Endothelial cell of umbilical vein (primary cell): ENCODE results near the gene FANCC. TPM values are rescaled to one million over a fixed set of nuclear protein-coding genes. Genes with fewer than 3 reads are reported as not detected.

Experiments used
- BruUV-seq: library from RNA; stranded (reverse); fragments of 400-500 nt; replicated peaks from 2 replicates; lab custom pipeline; 2021; lab: Mats Ljungman, UMichigan
- CTCF ChIA-PET: fragments of 300-600, 350-600 bp; sonication (Branson Sonifier 250); formaldehyde crosslinking; loops from one replicate; lab custom pipeline; 2021; ENCODE audit warnings: antibody characterized with exemption, inconsistent platforms; lab: Charles Lee
- POLR2A ChIA-PET: fragments of 300-600, 350-600 bp; sonication (Branson Sonifier 250); formaldehyde crosslinking; loops from one replicate; lab custom pipeline; 2021; ENCODE audit warnings: antibody characterized with exemption, inconsistent platforms; lab: Charles Lee
- DNase-seq: peaks from one replicate; pipeline ENCODE4 v3.0.0-alpha.2; 2011; ENCODE audit warnings: low read depth, low spot score
- FAIRE-seq: peaks from 2 replicates; lab custom pipeline; 2011; peaks lifted over from hg19 to GRCh38; lab: Jason Lieb, UNC
- H2AFZ ChIP-seq: 2 replicates; pipeline ENCODE4 v1.6.0; 2012; ENCODE audit warnings: low read depth, low read length, control low read depth, inconsistent platforms
- H3K27ac ChIP-seq: 2 replicates; pipeline ENCODE4 v1.5.1; 2011; ENCODE audit warnings: low read depth, mild to moderate bottlenecking, control low read depth, low read length, moderate library complexity; ENCODE audit not compliant: insufficient read depth
- H3K27me3 ChIP-seq, 2 experiments: 2 replicates each; pipeline versions ENCODE4 v1.6.0 to v1.6.1; 2011; ENCODE audit warnings: low read length in 2 of 2, mixed read lengths in 1 of 2; ENCODE audit not compliant: control insufficient read depth in 2 of 2, insufficient read depth in 2 of 2
- H3K36me3 ChIP-seq, 2 experiments: 2 replicates in 1 of 2; 3 replicates in 1 of 2; pipeline ENCODE4 v1.5.1; 2011; ENCODE audit warnings: low read length in 2 of 2, mild to moderate bottlenecking in 1 of 2, moderate library complexity in 1 of 2; ENCODE audit not compliant: control insufficient read depth in 2 of 2, insufficient read depth in 2 of 2; ENCODE audit errors: extremely low read depth in 1 of 2
- H3K4me1 ChIP-seq: 3 replicates; pipeline ENCODE4 v1.5.1; 2011; ENCODE audit warnings: mild to moderate bottlenecking, low read length; ENCODE audit not compliant: control insufficient read depth, insufficient read depth; ENCODE audit errors: extremely low read depth
- H3K4me2 ChIP-seq: 2 replicates; pipeline ENCODE4 v1.6.1; 2011; ENCODE audit warnings: low read length, control low read depth, mixed read lengths; ENCODE audit not compliant: insufficient read depth
- H3K4me3 ChIP-seq, 3 experiments: fragments of 200-600 bp in 1 of 3; sonication (generic), shearing (Covaris generic) in 1 of 3; replicated peaks in 1 of 3; 2 replicates each; pipeline ENCODE4 v1.5.1; 2011 to 2016; ENCODE audit warnings: control low read depth in 3 of 3, low read length in 3 of 3, mild to moderate bottlenecking in 2 of 3, inconsistent platforms in 1 of 3, low read depth in 1 of 3, moderate library complexity in 1 of 3; ENCODE audit not compliant: insufficient read depth in 1 of 3
- H3K79me2 ChIP-seq: 2 replicates; pipeline ENCODE4 v1.6.0; 2012; ENCODE audit warnings: low read length, inconsistent platforms; ENCODE audit not compliant: control insufficient read depth, insufficient read depth
- H3K9ac ChIP-seq: replicated peaks from 2 replicates; pipeline ENCODE3; 2011; ENCODE audit warnings: low read length, control low read depth; ENCODE audit not compliant: insufficient read depth; ENCODE audit errors: extremely low read depth
- H3K9me1 ChIP-seq: replicated peaks from 3 replicates; pipeline ENCODE4 v1.6.0; 2011; ENCODE audit warnings: mild to moderate bottlenecking, low read length; ENCODE audit not compliant: control insufficient read depth, insufficient read depth; ENCODE audit errors: extremely low read depth
- H3K9me3 ChIP-seq: replicated peaks from 2 replicates; pipeline ENCODE4 v1.5.1; 2012; ENCODE audit warnings: low read length, inconsistent platforms; ENCODE audit not compliant: control insufficient read depth, insufficient read depth
- H4K20me1 ChIP-seq: replicated peaks from 2 replicates; pipeline ENCODE3; 2011; ENCODE audit warnings: mild to moderate bottlenecking, low read length; ENCODE audit not compliant: control insufficient read depth, insufficient read depth; ENCODE audit errors: extremely low read depth
- CTCF ChIP-seq, 2 donors: IDR thresholded peaks; 1 replicate in 1 of 2; 2 replicates in 1 of 2; pipeline ENCODE4 v1.5.1; 2011; ENCODE audit warnings: low read length in 2 of 2, mild to moderate bottlenecking in 2 of 2, moderate library complexity in 2 of 2, control low read depth in 1 of 2, inconsistent platforms in 1 of 2, low read depth in 1 of 2; ENCODE audit not compliant: insufficient read depth in 1 of 2; ENCODE audit errors: extremely low read depth in 1 of 2
- EZH2 ChIP-seq: IDR thresholded peaks from 2 replicates; pipeline ENCODE4 v1.6.1; 2012; ENCODE audit warnings: borderline replicate concordance, low read depth, mild to moderate bottlenecking, moderate library complexity, low read length, inconsistent platforms; ENCODE audit not compliant: severe bottlenecking
- FOS ChIP-seq: IDR thresholded peaks from 2 replicates; pipeline ENCODE4 v1.6.1; 2011; ENCODE audit warnings: mild to moderate bottlenecking, low read length, moderate library complexity, borderline replicate concordance; ENCODE audit not compliant: insufficient read depth
- GATA2 ChIP-seq: IDR thresholded peaks from 2 replicates; pipeline ENCODE4 v1.7.0; 2011; ENCODE audit warnings: low read depth, mild to moderate bottlenecking, moderate library complexity, mixed read lengths, low read length; ENCODE audit not compliant: insufficient read length, insufficient read depth
- JUN ChIP-seq: IDR thresholded peaks from 2 replicates; pipeline ENCODE4 v1.6.1; 2011; ENCODE audit warnings: borderline replicate concordance, low read depth; ENCODE audit not compliant: insufficient read length, insufficient read depth
- MAX ChIP-seq: IDR thresholded peaks from 2 replicates; pipeline ENCODE4 v1.6.1; 2011; ENCODE audit not compliant: insufficient read depth, insufficient read length
- MYC ChIP-seq: IDR thresholded peaks from one replicate; pipeline ENCODE4 v1.6.1; 2011; ENCODE audit warnings: mild to moderate bottlenecking, low read depth, low read length
- POLR2A ChIP-seq: IDR thresholded peaks from 2 replicates; pipeline ENCODE4 v1.6.1; 2012; ENCODE audit warnings: low read depth, mild to moderate bottlenecking, control low read depth, low read length
- POLR2AphosphoS5 ChIP-seq: IDR thresholded peaks from 2 replicates; pipeline ENCODE4 v1.6.1; 2012; ENCODE audit warnings: low read depth, mild to moderate bottlenecking, control low read depth, low read length, moderate library complexity; ENCODE audit not compliant: insufficient read depth
- dilution Hi-C: fragments of 300-500 bp; cut with MboI; formaldehyde crosslinking; loops from one replicate; pipeline ENCODE4 v1.15.0; 2019; ENCODE audit warnings: low sequenced_read_pairs; ENCODE audit not compliant: extremely low pct_ligation_motif_present
- intact Hi-C: fragments of 100-400 bp; cut with micrococcal nuclease; formaldehyde crosslinking; loops from one replicate; pipeline ENCODE4 v1.10.0; 2022
- polyA plus RNA-seq, 4 experiments: library from polyadenylated mRNA; depleted of rRNA in 3 of 4; stranded (reverse) in 3 of 4; unstranded in 1 of 4; fragments of >200 nt; gene quantifications; 2 replicates each; pipeline versions ENCODE4 v1.2.1 to v1.2.3, GENCODE V29; 2011 to 2012; ENCODE audit warnings: missing spikeins in 1 of 4
- total RNA-seq: library from RNA; stranded (reverse); gene quantifications from 2 replicates; pipeline ENCODE4 v1.2.3, GENCODE V29; 2021

FANCC gene
- total and polyA plus RNA-seq, 2 donors (not counting 3 experiments of a cell fraction or from before 2014, with no cell fraction given) = 5.7 to 13.1 TPM

- intact Hi-C loops = no loop called here
- BruUV-seq = no TSS peak
- H3K4me2 ChIP-seq = no peak overlapping the region
- no peak overlapping the region for H3K9ac ChIP-seq
- peaks cover 5% of the 10 kb centered on the region for H3K4me1 ChIP-seq
- H2AFZ ChIP-seq = no peak overlapping the region
- no peak overlapping the region for H3K4me3 ChIP-seq
- dilution Hi-C loops = no loop called here
- H3K79me2 ChIP-seq = no peaks in the 10 kb centered on the region
- no peaks in the 10 kb centered on the region for H3K27me3 ChIP-seq
- CTCF ChIA-PET = interaction anchor here (1.1 to 2.1 kb wide), 3 partner anchors 24 to 422 kb away, joined by 3 to 8 read pairs (median 4); no protein-coding TSS in a partner anchor
- FAIRE-seq = no peak
- no peaks in the 10 kb centered on the region for H4K20me1 ChIP-seq
- DNase-seq = no peak
- H3K27ac ChIP-seq = no peak overlapping the region
- POLR2A ChIA-PET = no interaction called here
- peaks cover 3 to 7% of the 10 kb centered on the region in 2 experiments for H3K36me3 ChIP-seq
- no peak for TF ChIP-seq MYC
- no peaks in the 10 kb centered on the region for H3K9me3 ChIP-seq
- no peaks in the 10 kb centered on the region for H3K9me1 ChIP-seq
Observed at GRCh38 chr9:95103281-95103771, 214.2 kb downstream of the FANCC start.

- POLR2A ChIA-PET = no interaction called here
- dilution Hi-C loops = no loop called here
- Histone ChIP-seq H3K27me3 (no peaks in the 10 kb centered on the region), H3K4me3 (no peak overlapping the region), H3K36me3 (peaks cover 2 to 7% of the 10 kb centered on the region in 2 experiments), H3K4me1 (peaks cover 5% of the 10 kb centered on the region), H3K9me3 (no peaks in the 10 kb centered on the region), H3K9ac (no peak overlapping the region), H3K27ac (no peak overlapping the region), H3K4me2 (no peak overlapping the region), H3K9me1 (no peaks in the 10 kb centered on the region), H3K79me2 (no peaks in the 10 kb centered on the region), H4K20me1 (no peaks in the 10 kb centered on the region), H2AFZ (no peak overlapping the region)
- CTCF ChIA-PET = interaction anchor here (1.1 to 2.1 kb wide), 3 partner anchors 25 to 421 kb away, joined by 3 to 8 read pairs (median 4); no protein-coding TSS in a partner anchor
- FAIRE-seq (no peak), DNase-seq (no peak)
- BruUV-seq = no TSS peak
- TF ChIP-seq MAX (no peak), EZH2 (no peak), JUN (no peak), POLR2A (no peak), FOS (no peak), MYC (no peak), POLR2AphosphoS5 (no peak), GATA2 (no peak), CTCF (IDR thresholded peaks at IDR 0.05; ENCODE audit: extremely low read depth in 1 of 2, insufficient read depth in 1 of 2, low read depth in 1 of 2, low read length in 2 of 2) (no peak)
- intact Hi-C loops = no loop called here
Observed at GRCh38 chr9:95102572-95102971, 214.9 kb downstream of the FANCC start.
